Epithelial cell of alveolus of lung (primary cell): Measurements from ENCODE around the gene OR7G3. TPM values are rescaled to one million over a fixed set of nuclear protein-coding genes. Genes with fewer than 3 reads are reported as not detected.

Experiments
- total RNA-seq: library from RNA; depleted of rRNA; stranded (reverse); fragments of >200 nt; gene quantifications from 2 replicates; pipeline ENCODE4 v1.2.1, GENCODE V29; 2015

The OR7G3 gene
- not detected in 2 replicates for total RNA-seq

GRCh38 chr19:9126900-9127405 is at the start of gene OR7G3:
Gene OR7G3 (minus strand): TSS chr19:9126950. CDS start chr19:9126950, 0 bp downstream.

GRCh38 chr19:9140159-9140874 is 13.6 kb upstream of the OR7G3 start, which contains the start of gene ZNF317:
Gene ZNF317 (plus strand): TSS chr19:9140397. CDS start chr19:9156017, 15,620 bp downstream.

GRCh38 chr19:9115307-9115813 is 11.4 kb downstream of the OR7G3 start, which contains the start of gene OR7G1:
Gene OR7G1 (minus strand): TSS chr19:9115763. CDS start chr19:9115763, 0 bp downstream.

GRCh38 chr19:9107375-9107774 is 19.4 kb downstream of the OR7G3 start, which contains the start of gene OR7G2:
Gene OR7G2 (minus strand): TSS chr19:9107475. CDS start chr19:9103243, 4,232 bp downstream.

GRCh38 chr19:9086761-9087160 is 40.0 kb downstream of the OR7G3 start, which contains the start of gene OR1M1:
Gene OR1M1 (plus strand): TSS chr19:9087061. CDS start chr19:9093245, 6,184 bp downstream.

Other genes with a start within 250 kb of the OR7G3 start
- under 0.01 TPM in 1 of 2 replicates, not detected in the other for gene MUC16, start 116.5 kb downstream of the OR7G3 start, total RNA-seq
- gene OR1M1, start 39.9 kb downstream of the OR7G3 start, total RNA-seq = not detected in 2 replicates
- not detected in 2 replicates for gene OR7G2, start 19.5 kb downstream of the OR7G3 start, total RNA-seq
- not detected in 2 replicates for gene OR7G1, start 11.2 kb downstream of the OR7G3 start, total RNA-seq
- gene ZNF317, start 13.4 kb upstream of the OR7G3 start, total RNA-seq = 14.2 and 25.9 TPM in 2 replicates
- gene OR7D2, start 52.0 kb upstream of the OR7G3 start, total RNA-seq = under 0.01 TPM in 1 of 2 replicates, not detected in the other
- gene OR7D4, start 92.6 kb upstream of the OR7G3 start, total RNA-seq = under 0.01 TPM in 1 of 2 replicates, not detected in the other
- gene OR7E24, start 124.0 kb upstream of the OR7G3 start, total RNA-seq = not detected in 2 replicates
- 12.0 and 12.6 TPM in 2 replicates for gene ZNF699, start 182.9 kb upstream of the OR7G3 start, total RNA-seq
- gene ZNF559, start 197.2 kb upstream of the OR7G3 start, total RNA-seq = 8.4 and 26.2 TPM in 2 replicates
- gene ZNF177, start 236.1 kb upstream of the OR7G3 start, total RNA-seq = 0.26 and 2.6 TPM in 2 replicates